IMR-90 (cell line): ENCODE measurements around the gene ITGAL. TPM values are rescaled to one million over a fixed set of nuclear protein-coding genes. Genes with fewer than 3 reads are reported as not detected.
A peak's percentile ranks its signal among the peaks of the same experiment; 100 is the strongest.

Experiments
- ATAC-seq: fragments of 200-7000 bp; cut with Tn5 transposase; 2 replicates; pipeline ENCODE4 v1.9.1; 2020; ENCODE audit warnings: low read depth, mild to moderate bottlenecking, moderate library complexity
- BruUV-seq: library from RNA; stranded (reverse); fragments of 400-500 nt; replicated peaks from 2 replicates; lab custom pipeline; 2021; lab: Mats Ljungman, UMichigan
- CTCF ChIA-PET: fragments of 300-600 bp; formaldehyde crosslinking; extraction: SDS; loops from one replicate; lab custom pipeline; 2021; ENCODE audit warnings: antibody characterized with exemption; lab: Yijun Ruan, JAX
- POLR2A ChIA-PET: fragments of 300-600 bp; sonication (Branson Sonifier 250); formaldehyde crosslinking; loops from one replicate; lab custom pipeline; 2022; ENCODE audit warnings: antibody characterized with exemption; ENCODE audit not compliant: unreplicated experiment; lab: Charles Lee
- DNase-seq: peaks from one replicate; pipeline ENCODE4 v3.0.0; 2013
- H2AFZ ChIP-seq: replicated peaks from 2 replicates; pipeline ENCODE3; 2013; ENCODE audit warnings: low read length, mild to moderate bottlenecking; ENCODE audit not compliant: poor library complexity
- H2AK5ac ChIP-seq: 2 replicates; pipeline ENCODE4 v1.6.1; 2013; ENCODE audit warnings: low read depth, low read length, inconsistent platforms
- H2AK9ac ChIP-seq: replicated peaks from 2 replicates; pipeline ENCODE3; 2013; ENCODE audit warnings: mild to moderate bottlenecking, low read depth, low read length, moderate library complexity; ENCODE audit not compliant: poor library complexity
- H2BK120ac ChIP-seq: 2 replicates; pipeline ENCODE4 v1.6.1; 2013; ENCODE audit warnings: low read depth, low read length, inconsistent platforms
- H2BK15ac ChIP-seq: 3 replicates; pipeline ENCODE4 v1.6.1; 2013; ENCODE audit warnings: low read depth, low read length, inconsistent platforms
- H2BK20ac ChIP-seq: 2 replicates; pipeline ENCODE4 v1.6.1; 2013; ENCODE audit warnings: low read depth, mild to moderate bottlenecking, inconsistent platforms, low read length, moderate library complexity
- H2BK5ac ChIP-seq: 2 replicates; pipeline ENCODE4 v1.6.1; 2013; ENCODE audit warnings: mild to moderate bottlenecking, low read depth, low read length, inconsistent platforms; ENCODE audit not compliant: poor library complexity, severe bottlenecking
- H3K14ac ChIP-seq: replicated peaks from 2 replicates; pipeline ENCODE4 v1.6.1; 2013; ENCODE audit warnings: low read depth, low read length, inconsistent platforms
- H3K18ac ChIP-seq: 2 replicates; pipeline ENCODE4 v1.6.1; 2013; ENCODE audit warnings: low read depth, low read length, control low read depth
- H3K23ac ChIP-seq: 2 replicates; pipeline ENCODE4 v1.6.1; 2013; ENCODE audit warnings: low read depth, low read length, inconsistent platforms
- H3K27ac ChIP-seq: 2 replicates; pipeline ENCODE4 v1.5.1; 2013; ENCODE audit warnings: mild to moderate bottlenecking, control low read depth, low read length; ENCODE audit not compliant: insufficient read depth
- H3K27me3 ChIP-seq: 2 replicates; pipeline ENCODE4 v1.6.1; 2013; ENCODE audit warnings: low read length; ENCODE audit not compliant: control insufficient read depth, insufficient read depth
- H3K36me3 ChIP-seq: 2 replicates; pipeline ENCODE4 v1.6.1; 2013; ENCODE audit warnings: low read length, mixed read lengths; ENCODE audit not compliant: control insufficient read depth, insufficient read depth
- H3K4ac ChIP-seq: 2 replicates; pipeline ENCODE4 v1.6.1; 2013; ENCODE audit warnings: low read depth, low read length, inconsistent platforms
- H3K4me1 ChIP-seq: 2 replicates; pipeline ENCODE4 v1.6.1; 2013; ENCODE audit warnings: low read length, mixed read lengths; ENCODE audit not compliant: control insufficient read depth, insufficient read depth
- H3K4me2 ChIP-seq: 2 replicates; pipeline ENCODE4 v1.6.1; 2013; ENCODE audit warnings: low read depth, mild to moderate bottlenecking, control low read depth, low read length, moderate library complexity
- H3K4me3 ChIP-seq: 2 replicates; pipeline ENCODE4 v1.5.1; 2013; ENCODE audit warnings: low read depth, mild to moderate bottlenecking, control low read depth, low read length, moderate library complexity; ENCODE audit not compliant: insufficient read depth
- H3K56ac ChIP-seq: 2 replicates; pipeline ENCODE4 v1.6.1; 2013; ENCODE audit warnings: low read length, inconsistent platforms; ENCODE audit not compliant: insufficient read depth; ENCODE audit errors: extremely low read depth
- H3K79me1 ChIP-seq, 2 experiments: 2 replicates each; pipeline ENCODE4 v1.6.1; 2013; ENCODE audit warnings: low read length in 2 of 2, inconsistent platforms in 1 of 2, low read depth in 1 of 2
- H3K9ac ChIP-seq: 2 replicates; pipeline ENCODE4 v1.6.1; 2013; ENCODE audit warnings: low read depth, low read length, control low read depth
- H3K9me1 ChIP-seq: 2 replicates; pipeline ENCODE4 v1.6.1; 2013; ENCODE audit warnings: low read length, inconsistent platforms; ENCODE audit not compliant: insufficient read depth
- H3K9me3 ChIP-seq: 2 replicates; pipeline ENCODE4 v1.6.1; 2013; ENCODE audit warnings: low read length; ENCODE audit not compliant: control insufficient read depth, insufficient read depth
- H4K20me1 ChIP-seq: 2 replicates; pipeline ENCODE4 v1.6.1; 2013; ENCODE audit warnings: low read length, inconsistent platforms; ENCODE audit not compliant: insufficient read depth
- H4K5ac ChIP-seq: 2 replicates; pipeline ENCODE4 v1.6.1; 2013; ENCODE audit warnings: mild to moderate bottlenecking, low read depth, low read length, control low read depth
- H4K8ac ChIP-seq, 2 experiments: 2 replicates each; pipeline ENCODE4 v1.6.1; 2013; ENCODE audit warnings: low read depth in 2 of 2, low read length in 2 of 2, control low read depth in 1 of 2, inconsistent platforms in 1 of 2
- H4K91ac ChIP-seq: 2 replicates; pipeline ENCODE4 v1.6.1; 2013; ENCODE audit warnings: low read depth, low read length, inconsistent platforms; ENCODE audit not compliant: insufficient read depth
- BHLHE40 ChIP-seq: fragments of 150-350 bp; IDR thresholded peaks from 2 replicates; pipeline ENCODE4 v1.6.1; 2016; ENCODE audit warnings: mild to moderate bottlenecking, low read depth, low read length
- CEBPB ChIP-seq: IDR thresholded peaks from 2 replicates; pipeline ENCODE4 v1.6.1; 2012; ENCODE audit warnings: low read depth, low read length, improper control_type of control experiment
- CHD1 ChIP-seq: IDR thresholded peaks from 2 replicates; pipeline ENCODE4 v1.6.1; 2012; ENCODE audit warnings: low read depth, low read length, improper control_type of control experiment
- CTCF ChIP-seq: conservative IDR thresholded peaks from 2 replicates; pipeline ENCODE4 v1.5.1; 2012; ENCODE audit warnings: mild to moderate bottlenecking, low read depth, low read length, improper control_type of control experiment
- FOS ChIP-seq: fragments of 150-350 bp; IDR thresholded peaks from 2 replicates; pipeline ENCODE4 v1.6.1; 2016; ENCODE audit warnings: low read depth, low read length
- MAFK ChIP-seq: IDR thresholded peaks from 2 replicates; pipeline ENCODE4 v1.6.1; 2012; ENCODE audit warnings: low read depth, low read length, improper control_type of control experiment
- MAZ ChIP-seq: IDR thresholded peaks from 2 replicates; pipeline ENCODE4 v1.6.1; 2012; ENCODE audit warnings: low read depth, mild to moderate bottlenecking, low read length, improper control_type of control experiment, moderate library complexity, borderline replicate concordance
- MXI1 ChIP-seq: IDR thresholded peaks from 2 replicates; pipeline ENCODE4 v1.6.1; 2012; ENCODE audit warnings: low read depth, mild to moderate bottlenecking, low read length, moderate library complexity, borderline replicate concordance
- NFE2L2 ChIP-seq: fragments of 150-350 bp; IDR thresholded peaks from 2 replicates; pipeline ENCODE4 v1.6.1; 2016; ENCODE audit warnings: low read depth, mild to moderate bottlenecking, low read length
- POLR2A ChIP-seq: IDR thresholded peaks from 2 replicates; pipeline ENCODE4 v1.6.1; 2012; ENCODE audit warnings: mild to moderate bottlenecking, low read depth, low read length
- RAD21 ChIP-seq: IDR thresholded peaks from 2 replicates; pipeline ENCODE4 v1.6.1; 2012; ENCODE audit warnings: low read length, improper control_type of control experiment
- RCOR1 ChIP-seq: IDR thresholded peaks from 2 replicates; pipeline ENCODE4 v1.6.1; 2012; ENCODE audit warnings: mild to moderate bottlenecking, low read length, improper control_type of control experiment; ENCODE audit not compliant: insufficient replicate concordance
- RFX5 ChIP-seq: IDR thresholded peaks from 2 replicates; pipeline ENCODE4 v1.8.0; 2012; ENCODE audit warnings: low read depth, mild to moderate bottlenecking, low read length, moderate library complexity
- SMC3 ChIP-seq: fragments of 150-350 bp; IDR thresholded peaks from 2 replicates; pipeline ENCODE4 v1.6.1; 2016; ENCODE audit warnings: low read depth, mild to moderate bottlenecking, antibody characterized with exemption, low read length, moderate library complexity
- WGBS, 2 experiments: methylation state at CpG; one replicate each; pipeline versions ENCODE4 v1.1.5 to v1.1.7; 2013; ENCODE audit warnings: missing lambda C conversion rate in 2 of 2; ENCODE audit not compliant: insufficient read length in 1 of 2; ENCODE audit errors: extremely low coverage in 2 of 2; 5-methylcytosine and 5-hydroxymethylcytosine counted together
- dilution Hi-C: fragments of 300-500 bp; cut with HindIII; formaldehyde crosslinking; loops from one replicate; pipeline ENCODE4 v1.14.3; 2018; ENCODE audit warnings: low sequenced_read_pairs; ENCODE audit not compliant: unreplicated experiment
- in situ Hi-C: fragments of 300-500 bp; cut with MboI; formaldehyde crosslinking; loops from 3 replicates; pipeline ENCODE4 v1.14.3; 2019; ENCODE audit warnings: low sequenced_read_pairs, inconsistent platforms, mixed read lengths
- intact Hi-C: fragments of 100-400 bp; cut with micrococcal nuclease; formaldehyde crosslinking; loops from 2 replicates; pipeline ENCODE4 v1.10.0; 2022
- polyA plus RNA-seq, 3 experiments: library from polyadenylated mRNA; depleted of rRNA; stranded (reverse); fragments of >200 nt; gene quantifications; 2 replicates each; pipeline ENCODE4 v1.2.3, GENCODE V29; 2012; ENCODE audit warnings: low replicate concordance in 1 of 3
- total RNA-seq: library from RNA; depleted of rRNA; stranded (reverse); fragments of >200 nt; gene quantifications from 2 replicates; pipeline ENCODE4 v1.2.3, GENCODE V29; 2012
- TF ChIP-seq, protein P1 (sequence below): fragments of 150-350 bp; IDR thresholded peaks from 2 replicates; pipeline ENCODE4 v1.6.1; 2017; ENCODE audit warnings: mild to moderate bottlenecking, antibody characterized with exemption, low read length, low read depth

Gene ITGAL
- total and polyA plus RNA-seq, 2 of the 4 experiments (the other 2 are of a cell fraction) = not detected

DNA sequence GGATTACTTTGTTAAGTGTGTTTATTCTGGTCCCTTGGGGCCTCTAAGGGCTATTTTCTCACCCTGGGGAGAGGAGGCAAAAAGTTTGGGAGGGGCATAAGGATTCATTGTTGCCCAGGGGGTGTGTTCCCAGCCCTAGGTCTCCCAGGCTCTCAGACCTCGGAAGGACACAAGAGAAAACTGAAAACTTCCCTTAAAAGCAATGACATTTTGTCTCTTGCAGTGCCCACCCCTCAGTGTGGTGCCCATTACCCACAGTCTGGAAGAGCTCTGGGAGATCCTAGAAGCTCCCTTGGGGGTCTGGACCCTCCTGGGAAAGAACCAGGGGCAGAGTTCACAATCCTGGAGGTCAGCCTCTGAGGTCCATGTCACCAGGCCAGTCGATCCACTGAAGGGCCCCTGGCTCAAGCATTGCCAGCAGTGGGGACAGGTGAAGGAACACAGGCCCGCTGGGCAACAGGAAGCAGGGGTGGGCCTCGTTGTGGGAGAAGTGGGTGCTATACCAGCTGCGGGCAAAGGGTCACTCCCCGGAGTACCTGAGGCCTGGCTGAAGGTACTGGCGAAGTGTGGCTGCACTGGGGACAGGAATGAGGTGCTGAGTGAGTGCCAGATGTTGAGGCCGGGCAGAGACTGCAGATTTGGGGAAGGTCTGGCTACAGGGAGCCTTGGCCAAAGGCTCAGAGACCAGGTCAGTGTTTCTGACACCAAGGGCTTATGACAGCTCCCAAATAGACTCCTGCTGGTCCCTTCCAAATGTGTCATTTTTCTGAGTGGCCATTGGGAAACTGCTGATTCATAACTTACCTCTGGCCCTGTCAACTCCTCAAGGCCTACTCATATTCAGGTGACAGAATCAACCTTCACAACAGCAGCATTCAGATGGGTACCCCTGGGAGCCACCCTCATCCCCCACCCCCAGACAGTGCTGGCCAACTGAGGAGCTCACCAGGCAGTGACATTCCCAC is 66.7 kb downstream of the ITGAL start:
- H4K8ac ChIP-seq = no peak overlapping the region
- no peak overlapping the region for H3K14ac ChIP-seq
- no peaks in the 10 kb centered on the region for H3K36me3 ChIP-seq
- no peak overlapping the region for H3K56ac ChIP-seq
- no peak overlapping the region for H2AK9ac ChIP-seq
- H3K4me2 ChIP-seq = no peak overlapping the region
- H4K91ac ChIP-seq = no peak overlapping the region; the same call in 1 of the 2 replicates
- H3K27ac ChIP-seq = no peak overlapping the region
- WGBS, 2 experiments = 96% methylated on average over 5 of the region's 8 CpGs; no CpG with 5 or more reads in 1 of the 2 experiments
- H3K9me1 ChIP-seq = peaks cover 7% of the 10 kb centered on the region; the same call in 1 of the 2 replicates
- no peaks in the 10 kb centered on the region for H4K20me1 ChIP-seq
- CTCF ChIA-PET = no interaction called here
- no TSS peak for BruUV-seq
- POLR2A ChIA-PET = no interaction called here
- DNase-seq = no peak
- no peak overlapping the region for H3K18ac ChIP-seq
- no peak overlapping the region for H3K4ac ChIP-seq
- no peak for ATAC-seq
- no peak overlapping the region for H3K23ac ChIP-seq
- no peak overlapping the region for H2AFZ ChIP-seq
- H2BK20ac ChIP-seq = no peak overlapping the region
- H2BK120ac ChIP-seq = no peak overlapping the region
- no peak overlapping the region for H3K4me3 ChIP-seq
- peaks cover 9 to 17% of the 10 kb centered on the region in 2 experiments for H3K79me1 ChIP-seq
- dilution Hi-C loops = no loop called here
- no peak overlapping the region for H4K5ac ChIP-seq
- in situ Hi-C loops = loop anchor here (5.0 kb wide), 1 partner anchor 33 kb away; the partner anchor contains the start of gene ZNF688
- H3K27me3 ChIP-seq = no peaks in the 10 kb centered on the region
- H2BK15ac ChIP-seq = no peak overlapping the region
- no peak overlapping the region for H3K9ac ChIP-seq
- peaks cover 15% of the 10 kb centered on the region for H3K4me1 ChIP-seq
- no peaks in the 10 kb centered on the region for H3K9me3 ChIP-seq
- no peak overlapping the region for H2BK5ac ChIP-seq
- intact Hi-C loops = no loop called here
- 0 out of 2 replicates have a peak overlapping the region, but pooled peaks have one; percentile 5 for H2AK5ac ChIP-seq
- TF ChIP-seq SMC3 = no peak
- no peak for TF ChIP-seq NFE2L2
- no peak for TF ChIP-seq RAD21
- TF ChIP-seq, protein P1, sequence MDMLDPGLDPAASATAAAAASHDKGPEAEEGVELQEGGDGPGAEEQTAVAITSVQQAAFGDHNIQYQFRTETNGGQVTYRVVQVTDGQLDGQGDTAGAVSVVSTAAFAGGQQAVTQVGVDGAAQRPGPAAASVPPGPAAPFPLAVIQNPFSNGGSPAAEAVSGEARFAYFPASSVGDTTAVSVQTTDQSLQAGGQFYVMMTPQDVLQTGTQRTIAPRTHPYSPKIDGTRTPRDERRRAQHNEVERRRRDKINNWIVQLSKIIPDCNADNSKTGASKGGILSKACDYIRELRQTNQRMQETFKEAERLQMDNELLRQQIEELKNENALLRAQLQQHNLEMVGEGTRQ = no peak
- TF ChIP-seq FOS = no peak
- no peak for TF ChIP-seq RCOR1
- no peak for TF ChIP-seq CEBPB
- no peak for TF ChIP-seq POLR2A
- TF ChIP-seq CHD1 = no peak
- TF ChIP-seq MXI1 = no peak
- TF ChIP-seq BHLHE40 = no peak
- no peak for TF ChIP-seq MAZ
- no peak for TF ChIP-seq RFX5
- TF ChIP-seq CTCF = no peak
- no peak for TF ChIP-seq MAFK
